GM18526 (cell line): ENCODE results near the gene FKTN.

Experiments used
- POLR2A ChIP-seq: IDR thresholded peaks from 3 replicates; pipeline ENCODE4 v1.6.1; 2011; ENCODE audit not compliant: insufficient read length; ENCODE audit errors: extremely low read depth

The FKTN gene

GRCh38 chr9:105667867-105668266, 109.9 kb downstream of the FKTN start:
- TF ChIP-seq POLR2A, result no peak

GRCh38 chr9:105670315-105670714, 112.4 kb downstream of the FKTN start:
- no peak for TF ChIP-seq POLR2A

- no peak for TF ChIP-seq POLR2A
Measured at GRCh38 chr9:105670775-105671174, 112.8 kb downstream of the FKTN start.

GRCh38 chr9:105672711-105673234, 114.8 kb downstream of the FKTN start:
- no peak for TF ChIP-seq POLR2A

- no peak for TF ChIP-seq POLR2A
Measured at GRCh38 chr9:105673850-105674387, 116.0 kb downstream of the FKTN start.

- no peak for TF ChIP-seq POLR2A
Measured at GRCh38 chr9:105676351-105676923, 118.5 kb downstream of the FKTN start.

GRCh38 chr9:105678163-105678562, 120.2 kb downstream of the FKTN start:
- no peak for TF ChIP-seq POLR2A

- no peak for TF ChIP-seq POLR2A
Measured at GRCh38 chr9:105678781-105679180, 120.8 kb downstream of the FKTN start.

- no peak for TF ChIP-seq POLR2A
Measured at GRCh38 chr9:105679257-105680022, 121.5 kb downstream of the FKTN start.

- TF ChIP-seq POLR2A, result no peak
Measured at GRCh38 chr9:105681313-105681712, 123.4 kb downstream of the FKTN start.

- no peak for TF ChIP-seq POLR2A
Measured at GRCh38 chr9:105681724-105682123, 123.8 kb downstream of the FKTN start.

- TF ChIP-seq POLR2A, result no peak
Measured at GRCh38 chr9:105683688-105684275, 125.9 kb downstream of the FKTN start.

- no peak for TF ChIP-seq POLR2A
Measured at GRCh38 chr9:105686936-105687335, 129.0 kb downstream of the FKTN start.
